HG03571 (cell line): Measurements from ENCODE around the gene PDIA6.

Experiments used
- ATAC-seq: cut with Tn5 transposase; IDR thresholded peaks from one replicate; pipeline ENCODE4 v1.9.1; 2021; ENCODE audit not compliant: unreplicated experiment

Gene PDIA6, protein sequence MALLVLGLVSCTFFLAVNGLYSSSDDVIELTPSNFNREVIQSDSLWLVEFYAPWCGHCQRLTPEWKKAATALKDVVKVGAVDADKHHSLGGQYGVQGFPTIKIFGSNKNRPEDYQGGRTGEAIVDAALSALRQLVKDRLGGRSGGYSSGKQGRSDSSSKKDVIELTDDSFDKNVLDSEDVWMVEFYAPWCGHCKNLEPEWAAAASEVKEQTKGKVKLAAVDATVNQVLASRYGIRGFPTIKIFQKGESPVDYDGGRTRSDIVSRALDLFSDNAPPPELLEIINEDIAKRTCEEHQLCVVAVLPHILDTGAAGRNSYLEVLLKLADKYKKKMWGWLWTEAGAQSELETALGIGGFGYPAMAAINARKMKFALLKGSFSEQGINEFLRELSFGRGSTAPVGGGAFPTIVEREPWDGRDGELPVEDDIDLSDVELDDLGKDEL

DNA sequence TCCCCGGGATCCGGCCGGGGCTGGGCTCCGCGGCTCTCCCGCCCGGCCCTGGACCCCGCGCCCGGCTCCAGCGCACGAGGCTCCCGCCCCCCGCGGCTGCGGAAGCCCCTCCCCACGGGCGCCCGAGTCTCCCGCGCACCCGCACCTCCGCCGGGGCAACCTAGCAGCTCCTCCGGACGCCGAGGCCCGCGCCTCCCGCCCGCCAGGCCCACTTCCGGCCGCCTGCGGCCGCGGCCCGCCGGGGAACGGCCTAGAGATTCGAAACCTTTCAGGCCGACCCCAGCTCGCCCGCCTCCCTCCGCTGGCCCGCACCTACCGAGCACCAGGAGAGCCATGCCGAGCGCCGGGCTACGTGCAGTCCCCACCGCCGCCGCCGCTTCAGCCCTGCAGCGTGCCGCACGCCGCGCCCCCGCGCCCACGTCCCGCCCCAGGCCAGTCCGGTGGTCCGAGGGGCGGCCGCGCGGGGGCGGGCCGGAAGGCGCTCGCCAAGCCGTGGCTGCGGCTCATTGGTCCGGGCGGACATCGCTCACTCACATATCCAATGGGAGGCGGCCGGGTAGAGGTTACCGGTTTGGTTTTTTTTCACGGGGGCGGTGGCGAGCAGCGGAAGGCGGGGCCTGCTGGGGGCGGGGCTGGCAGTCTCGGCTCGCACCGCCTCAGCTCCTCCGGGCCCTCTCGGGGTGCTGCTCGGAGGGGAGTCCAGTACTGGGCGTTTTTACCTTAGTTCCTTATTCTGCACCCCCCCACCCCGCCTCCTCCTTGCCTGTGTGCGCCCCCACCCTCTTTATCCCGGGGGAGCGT is at the start of gene PDIA6:
PDIA6 (minus strand) TSS at position 424 of the 801 bp plus-strand sequence; CDS start at position 335, 89 bp downstream.
- peak; percentile 90 for ATAC-seq

DNA sequence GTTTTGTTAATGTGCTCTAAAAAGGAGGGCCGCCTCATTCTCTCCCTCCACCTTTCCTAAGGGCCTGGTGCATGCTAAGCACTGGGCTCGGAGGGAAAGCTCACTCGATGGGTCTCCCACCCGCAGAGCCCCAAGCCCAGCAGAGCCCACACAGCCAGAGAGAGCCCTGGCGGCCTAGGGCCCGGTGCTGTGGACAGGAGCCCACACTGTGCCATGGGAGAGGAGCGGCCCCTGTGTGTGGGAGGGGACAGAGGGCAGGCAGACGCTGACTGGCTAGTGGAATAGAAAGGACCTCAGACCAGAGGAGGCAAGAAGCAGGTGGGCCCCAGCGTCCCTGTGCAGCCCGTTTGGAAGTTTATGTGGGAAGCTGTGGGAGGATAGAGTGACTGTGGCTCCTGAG is 49.7 kb upstream of the PDIA6 start:
- no peak for ATAC-seq

DNA sequence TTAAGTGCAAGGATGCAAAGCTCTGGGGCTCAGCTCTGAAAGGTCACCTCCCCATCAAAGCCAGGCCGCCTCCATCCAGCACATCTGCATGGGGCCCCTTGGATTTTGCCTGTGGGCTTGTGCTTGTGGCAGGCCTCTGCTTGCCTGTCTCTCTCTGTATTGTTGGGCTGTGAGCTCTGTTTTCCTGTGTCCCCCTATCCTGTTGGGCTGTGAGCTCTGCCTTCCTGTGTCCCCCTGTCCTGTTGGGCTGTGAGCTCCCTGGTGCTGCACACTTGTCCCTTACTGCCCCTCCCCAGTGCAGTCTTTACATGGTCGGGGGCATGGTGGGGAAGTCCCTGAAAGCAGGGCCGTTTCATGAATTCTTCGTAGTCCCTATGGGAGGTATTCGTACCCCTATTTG is 49.2 kb upstream of the PDIA6 start:
- no peak for ATAC-seq

DNA sequence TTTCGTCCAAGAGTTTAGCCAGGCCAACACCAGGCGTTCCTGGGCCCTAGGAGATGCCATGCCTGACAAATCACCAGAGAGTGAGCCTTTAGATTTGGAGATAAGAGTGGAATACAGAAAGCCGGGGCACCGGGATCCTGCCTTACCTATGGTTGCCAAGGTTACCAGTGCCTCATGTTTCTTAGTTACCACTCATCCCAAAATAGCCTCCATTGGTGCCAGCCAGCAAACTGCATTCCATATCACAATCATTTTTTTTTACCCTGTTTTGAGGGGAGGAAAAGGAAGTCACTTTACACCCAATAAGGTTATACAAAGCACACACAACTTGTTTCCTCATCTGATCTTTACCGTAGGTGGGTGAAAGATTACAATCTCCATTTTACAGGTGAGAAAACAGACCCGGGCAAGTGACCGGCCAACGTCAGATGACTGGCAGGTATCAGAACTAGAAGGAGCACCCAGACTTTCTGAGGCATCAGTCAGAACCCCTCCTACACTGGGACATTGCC is 48.3 kb upstream of the PDIA6 start:
- ATAC-seq: no peak

DNA sequence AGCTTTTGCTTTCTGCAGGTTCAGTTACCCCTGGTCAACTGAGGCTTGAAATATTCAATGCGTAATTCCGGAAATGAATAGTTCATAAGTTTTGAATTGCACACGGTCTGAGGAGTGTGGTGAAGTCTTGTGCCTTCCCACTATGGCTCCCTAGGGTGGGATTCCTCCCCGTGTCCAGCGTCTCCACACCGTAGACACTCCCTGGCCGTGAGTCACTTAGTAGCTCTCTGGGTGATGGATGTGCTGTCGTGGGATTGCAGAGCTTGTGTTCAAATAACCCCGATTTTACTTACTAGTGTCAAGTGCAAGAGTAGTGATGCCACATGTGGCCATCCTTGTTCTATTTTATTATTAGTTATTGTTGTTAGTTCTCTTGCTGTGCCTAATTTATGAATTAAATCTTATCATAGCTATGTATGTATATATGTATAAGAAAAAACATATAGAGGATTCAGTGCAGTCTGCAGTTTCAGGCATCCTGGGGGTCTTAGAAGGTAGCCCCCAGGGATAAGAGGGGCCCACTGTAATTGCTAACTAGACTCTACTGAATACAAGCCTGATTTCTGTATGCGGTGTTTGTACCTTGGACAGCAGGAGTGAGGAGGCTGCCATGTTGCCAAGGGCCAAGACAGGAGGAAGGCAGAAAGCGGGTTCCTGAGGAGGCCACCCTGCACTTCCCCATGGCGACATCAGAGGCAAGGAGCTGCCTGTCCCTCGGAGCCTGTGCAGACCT is 47.7 kb upstream of the PDIA6 start:
- ATAC-seq: no peak

DNA sequence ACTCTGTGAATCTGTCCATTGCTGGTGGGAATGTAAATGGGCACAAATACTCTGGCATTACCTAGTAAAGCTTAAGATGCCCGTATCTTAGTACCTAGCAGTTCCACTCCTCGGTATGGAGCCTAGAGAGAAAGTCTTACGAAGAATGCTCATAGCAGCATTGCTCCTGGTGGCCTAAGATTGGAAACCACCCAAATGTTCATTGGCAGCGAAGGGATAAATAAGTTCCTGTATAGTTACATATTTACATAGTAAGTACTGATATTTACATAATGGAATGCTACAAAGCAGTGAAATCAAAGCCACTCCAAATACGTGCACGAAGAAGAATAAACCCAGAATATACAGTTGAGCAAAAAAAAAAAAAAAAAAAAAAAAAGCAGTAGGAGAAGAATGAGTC is 46.7 kb upstream of the PDIA6 start:
- ATAC-seq: no peak

DNA sequence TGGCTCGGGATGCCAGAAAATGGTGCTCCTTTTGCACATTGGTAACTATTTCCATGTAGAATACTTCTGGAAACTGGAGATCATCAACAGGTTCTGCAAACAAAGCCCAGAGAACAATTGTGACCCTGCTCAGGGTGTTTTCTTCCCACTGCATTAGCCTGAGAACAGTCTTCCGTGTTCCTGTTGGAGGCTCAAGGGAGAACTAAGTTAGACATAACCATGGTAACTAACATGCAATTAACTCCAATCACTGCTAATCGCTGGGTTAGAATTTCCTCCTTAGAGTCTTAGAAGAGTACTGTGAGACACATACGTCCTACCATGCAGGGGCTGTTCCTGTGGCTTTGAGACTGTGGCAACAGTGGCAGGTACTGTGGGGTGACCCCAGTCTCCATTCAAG is 36.0 kb upstream of the PDIA6 start:
- ATAC-seq: no peak

DNA sequence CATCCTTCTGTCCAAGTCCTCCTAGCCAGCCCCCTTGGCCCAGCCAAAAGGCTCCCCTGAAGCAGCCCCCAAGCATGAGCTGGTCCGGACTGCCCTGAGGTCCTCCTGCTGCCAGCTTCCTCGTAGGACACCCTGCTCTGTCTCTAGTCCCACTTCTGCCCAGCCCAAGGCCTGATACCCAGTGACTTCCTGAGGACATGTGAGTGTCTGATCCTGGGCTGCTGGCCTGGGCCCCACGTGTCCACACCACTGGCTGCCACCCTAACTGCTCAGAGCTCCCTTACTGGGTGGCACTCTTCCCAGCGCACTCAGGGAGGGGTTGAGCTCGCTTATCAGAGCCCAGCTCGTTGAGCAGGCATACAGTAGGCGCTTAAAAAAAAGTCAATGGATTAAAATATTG is 34.4 kb upstream of the PDIA6 start:
- no peak for ATAC-seq

DNA sequence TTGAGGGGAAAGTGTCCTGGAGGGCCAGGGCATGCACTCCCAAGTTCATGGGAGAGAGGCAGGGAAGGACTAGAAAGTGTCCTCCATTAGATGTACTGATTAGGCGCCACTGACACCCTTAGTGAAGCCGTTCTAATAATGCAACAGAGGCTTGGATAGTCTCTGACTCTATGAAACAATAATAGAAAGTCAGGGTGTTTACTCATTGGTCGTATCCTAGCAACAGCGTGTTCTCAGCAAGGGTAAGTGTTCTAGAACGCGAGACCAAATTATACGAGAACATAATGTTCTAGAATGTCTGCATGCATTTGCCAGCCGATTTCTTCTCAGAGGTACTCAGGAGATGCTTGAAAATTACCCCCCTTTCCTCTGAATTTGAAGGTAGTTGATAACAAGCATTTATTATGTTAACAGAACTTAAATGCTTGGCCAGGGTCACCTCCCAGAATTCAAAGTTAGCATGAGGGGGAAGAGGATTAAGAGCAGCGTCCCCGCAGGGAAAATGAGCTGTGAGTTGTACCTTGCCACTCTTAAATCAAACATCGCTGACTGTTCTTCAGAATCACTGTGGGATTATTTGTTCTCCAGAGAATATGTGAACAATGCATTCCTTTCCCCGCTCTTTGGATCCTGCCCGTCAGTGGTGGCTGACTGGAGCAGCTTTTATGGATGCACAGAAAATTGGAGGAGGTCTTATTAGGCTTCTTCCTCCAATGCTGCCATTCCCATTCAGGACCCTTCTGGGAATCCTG is 33.7 kb upstream of the PDIA6 start:
- no peak for ATAC-seq

DNA sequence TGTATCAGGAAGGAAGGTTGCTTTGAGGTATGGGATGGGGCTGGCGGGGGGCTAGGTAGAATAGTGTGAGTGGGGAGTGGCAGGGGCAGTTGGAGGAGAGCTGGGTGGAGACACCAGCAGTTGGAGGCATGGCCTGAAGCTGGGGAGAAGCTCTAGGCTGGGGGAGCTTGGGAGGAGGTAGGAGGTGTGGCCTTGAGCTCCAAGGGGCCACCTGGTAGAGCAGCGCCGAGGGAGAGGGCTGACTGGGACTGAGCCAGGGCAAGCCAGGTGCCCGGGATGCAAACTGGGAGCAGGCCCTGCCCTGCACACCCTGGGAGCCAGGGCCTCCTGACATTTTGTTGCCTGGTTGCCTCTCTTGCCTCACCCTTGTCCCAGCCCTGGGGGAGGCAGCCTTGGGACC is 33.1 kb upstream of the PDIA6 start:
- ATAC-seq: no peak

DNA sequence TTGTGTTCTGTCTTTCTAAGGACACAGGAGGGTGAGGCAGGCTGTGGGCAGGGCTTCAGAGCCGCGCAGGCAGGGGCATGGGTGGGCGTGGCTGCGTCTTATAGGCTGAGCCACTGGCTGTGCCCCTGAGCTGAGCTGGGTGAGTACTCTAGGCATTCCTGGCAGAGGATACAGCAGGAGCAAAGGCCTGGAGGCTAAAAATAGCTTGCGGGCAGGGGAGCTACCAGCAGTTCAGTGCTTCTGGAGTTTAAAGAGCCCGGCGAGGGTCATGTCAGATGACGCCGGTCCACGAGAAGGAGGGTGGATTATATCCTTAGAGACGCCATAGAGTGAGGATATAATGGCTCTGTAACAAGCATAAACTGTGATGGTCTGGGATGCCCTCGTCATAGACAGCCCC is 31.5 kb upstream of the PDIA6 start:
- ATAC-seq: no peak

DNA sequence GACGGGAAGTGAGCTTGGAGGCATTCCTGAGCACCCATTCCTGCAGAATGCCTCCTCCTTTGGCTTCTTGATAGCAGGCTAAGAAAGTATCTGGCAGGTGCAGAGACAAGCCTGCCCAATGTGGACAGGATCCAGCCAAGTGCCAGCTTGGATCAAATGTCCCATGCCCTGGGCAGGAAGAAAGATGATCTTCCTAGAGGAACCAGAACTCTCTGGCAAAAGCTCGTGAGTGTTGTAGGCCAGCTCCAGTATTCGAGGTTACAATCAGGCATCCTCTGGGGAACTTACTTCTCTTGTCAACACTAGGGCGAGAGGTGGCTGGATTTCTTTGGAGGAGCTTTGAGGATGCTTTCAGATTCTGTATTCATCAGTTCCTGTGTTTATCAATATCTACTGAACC is 29.9 kb upstream of the PDIA6 start:
- no peak for ATAC-seq

DNA sequence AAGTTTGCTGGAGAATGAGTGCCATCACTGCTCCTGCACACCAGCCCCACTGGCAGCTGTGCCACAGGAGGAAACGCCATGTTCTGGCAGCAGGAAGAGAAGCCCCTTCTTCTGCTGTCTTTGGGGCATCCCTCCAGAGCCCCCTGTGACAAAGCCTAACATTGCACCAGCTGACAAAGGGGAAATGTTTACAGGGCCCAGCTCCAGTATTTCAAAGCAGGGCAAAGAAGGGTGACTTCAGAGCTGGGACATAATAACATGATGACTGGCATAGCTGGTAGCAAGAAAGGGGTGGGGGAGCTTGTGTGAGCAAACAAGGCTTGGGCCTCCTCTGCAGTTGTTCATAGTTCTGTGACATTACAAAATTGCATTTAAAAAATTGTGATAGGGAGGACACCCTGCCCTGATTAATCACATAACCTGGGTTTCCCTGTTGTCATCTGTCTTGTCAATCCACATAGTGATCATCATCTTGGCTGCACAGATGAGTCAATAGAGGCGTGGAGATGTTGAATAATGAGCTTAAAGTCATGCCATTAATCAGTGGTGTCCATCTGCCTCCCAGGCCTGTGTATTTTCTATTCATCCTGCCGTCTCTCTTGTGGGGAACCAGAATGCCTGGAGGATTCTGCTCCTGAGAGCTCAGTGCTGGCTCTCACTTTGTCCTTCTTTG is 29.1 kb upstream of the PDIA6 start:
- ATAC-seq: no peak

DNA sequence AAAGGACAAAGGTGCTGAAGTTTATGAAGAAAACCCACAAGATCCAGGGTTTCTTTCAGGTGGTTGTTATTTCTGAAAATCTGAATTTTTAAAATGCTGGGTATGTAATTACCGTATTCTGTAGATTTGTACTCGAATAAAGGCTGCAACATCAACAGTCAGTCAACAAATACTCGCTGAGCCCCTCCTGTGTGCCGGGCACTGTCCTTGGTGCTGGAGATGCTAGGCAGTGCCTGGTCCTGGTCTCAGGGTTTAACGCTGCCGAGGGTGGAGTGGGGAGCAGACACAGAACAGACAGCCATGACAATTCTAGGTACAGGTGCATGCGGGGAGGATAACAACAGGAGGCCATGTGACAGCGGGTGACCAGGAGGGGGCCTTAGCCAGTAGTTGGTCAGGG is 27.2 kb upstream of the PDIA6 start:
- no peak for ATAC-seq

DNA sequence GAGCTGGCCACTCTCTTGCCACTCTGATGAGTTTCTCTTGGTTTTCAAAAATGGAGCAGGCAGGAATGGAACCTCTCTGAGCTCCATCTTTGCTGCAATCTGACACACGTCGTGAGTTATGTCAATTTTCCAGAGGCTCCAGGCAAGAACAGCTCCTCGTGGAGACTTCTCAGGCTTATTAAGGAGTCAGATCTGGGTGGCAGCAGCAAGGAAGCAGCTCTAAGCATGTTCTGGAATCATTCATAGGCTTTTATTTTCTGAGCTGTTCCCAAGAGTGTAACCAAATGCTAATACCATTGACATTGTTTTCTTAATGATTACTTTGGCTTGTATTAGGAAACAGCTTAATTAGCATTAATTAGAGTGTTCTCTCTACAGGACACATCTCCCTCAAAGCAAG is 26.1 kb upstream of the PDIA6 start:
- no peak for ATAC-seq

DNA sequence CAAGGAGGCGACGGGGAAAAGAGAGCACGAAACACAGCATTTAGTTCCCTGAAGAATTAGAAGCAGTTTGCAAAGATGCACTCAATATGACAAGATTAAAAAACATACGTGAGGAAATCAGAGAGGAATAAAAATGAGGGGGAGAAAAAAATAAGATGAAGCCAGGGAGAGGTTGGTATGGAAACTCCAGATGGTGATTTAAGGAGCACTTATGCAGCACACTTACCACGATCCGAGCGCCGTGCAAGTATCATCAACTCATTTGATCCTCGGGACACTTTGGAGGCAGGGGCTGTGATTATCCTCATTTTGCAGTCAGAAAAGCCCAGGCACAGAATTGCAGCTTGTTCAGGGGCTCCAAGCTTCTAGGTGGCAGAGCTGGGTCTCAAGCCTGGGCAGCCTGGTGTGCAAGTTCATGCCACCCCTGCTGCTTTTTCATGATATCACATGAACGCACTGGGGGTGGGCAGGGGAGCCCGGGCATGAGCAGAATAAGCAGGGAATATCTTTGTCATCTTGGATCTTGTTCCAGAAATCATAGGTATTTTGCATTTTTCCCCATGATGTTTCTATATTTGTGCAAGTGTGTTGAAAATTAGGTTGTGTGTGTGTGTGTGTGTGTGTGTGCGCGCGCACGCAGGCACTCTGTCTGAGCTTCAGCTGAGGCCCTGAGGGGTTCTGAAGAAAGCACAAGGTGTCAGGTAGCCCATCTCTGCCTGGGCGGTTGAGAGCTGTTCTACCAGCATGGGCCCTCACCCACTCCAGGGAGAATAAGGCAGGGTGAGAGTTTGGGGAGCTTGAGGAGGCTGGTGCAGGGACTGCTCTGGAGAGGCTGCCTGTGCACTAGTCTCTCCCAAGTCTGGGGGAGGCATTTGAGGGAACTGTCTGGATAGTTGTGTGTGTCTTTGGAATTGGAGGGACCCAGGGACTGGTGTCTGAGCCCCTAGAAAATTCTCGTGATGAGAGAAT is 25.0 kb upstream of the PDIA6 start:
- no peak for ATAC-seq

DNA sequence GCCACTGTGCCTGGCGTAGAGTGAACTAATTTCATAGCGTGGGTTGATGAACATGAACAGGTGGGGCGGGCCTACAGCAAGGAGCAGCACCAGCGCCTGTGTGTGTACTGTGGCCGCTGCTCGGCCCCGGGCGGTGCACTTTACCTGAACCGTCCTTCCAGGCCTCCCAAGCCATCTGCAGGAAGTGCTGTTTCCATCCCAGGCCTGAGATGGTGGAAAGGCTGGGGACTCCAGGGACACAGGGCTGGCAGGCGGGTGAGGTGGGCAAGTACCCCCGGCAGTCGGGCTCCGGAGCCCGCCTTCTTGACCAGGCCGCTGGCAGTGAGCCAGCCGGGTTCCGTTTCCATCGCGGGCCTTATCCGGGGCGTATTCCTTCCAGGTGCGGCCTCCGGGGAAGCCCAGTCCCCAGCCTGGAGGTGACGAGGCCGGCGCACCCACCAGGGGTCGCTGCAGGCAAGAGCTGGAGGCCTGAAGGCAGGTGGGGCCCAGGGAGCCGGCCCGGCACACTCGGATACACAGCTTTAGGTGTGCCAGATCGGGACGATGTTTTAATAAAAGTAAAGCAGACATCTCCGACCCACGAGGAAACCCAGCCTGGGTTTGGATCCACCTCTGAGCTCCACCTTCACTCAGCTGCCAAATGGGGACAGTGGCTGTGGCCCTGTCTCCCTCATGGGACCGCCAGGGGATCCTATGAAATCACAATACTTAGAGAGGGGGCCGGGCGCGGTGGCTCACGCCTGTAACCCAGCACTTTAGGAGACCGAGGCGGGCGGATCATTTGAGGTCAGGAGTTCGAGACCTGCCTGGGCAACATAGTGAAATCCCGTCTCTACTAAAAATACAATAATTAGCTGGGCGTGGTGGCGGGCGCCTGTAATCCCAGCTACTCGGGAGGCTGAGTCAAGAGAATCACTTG is 22.7 kb upstream of the PDIA6 start:
- peak; percentile 75 for ATAC-seq

DNA sequence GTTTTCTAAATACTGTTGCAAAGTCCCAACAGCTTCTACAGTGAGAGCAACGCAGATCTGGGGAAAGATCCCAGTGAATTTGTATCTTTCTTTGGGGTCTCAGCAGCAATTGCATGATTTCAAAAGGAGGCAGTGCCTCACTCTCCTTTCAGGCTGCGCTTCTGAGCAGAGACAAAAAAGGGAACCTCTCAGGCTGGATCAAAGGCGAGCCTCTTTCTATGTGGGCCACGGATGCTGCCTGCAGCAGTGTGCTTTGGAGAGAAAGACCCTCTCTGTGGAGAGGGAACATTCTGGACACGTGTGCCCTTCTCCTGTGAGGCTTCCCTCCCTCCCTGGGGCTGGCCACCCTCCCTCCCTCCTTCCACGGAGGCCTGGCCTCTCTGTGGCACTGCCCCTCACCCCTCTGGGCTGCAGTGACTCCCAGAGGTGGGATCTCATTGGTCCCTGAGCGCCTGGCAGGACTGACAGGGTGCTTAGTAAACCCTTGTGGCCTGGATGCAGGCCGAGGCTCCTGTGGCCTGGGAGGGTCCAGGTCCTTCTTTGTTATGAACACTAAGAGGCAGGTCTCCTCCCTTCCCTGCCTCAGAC is 21.6 kb upstream of the PDIA6 start:
- no peak for ATAC-seq
